ENCODE data around the gene BAD.

Gene BAD

DNA sequence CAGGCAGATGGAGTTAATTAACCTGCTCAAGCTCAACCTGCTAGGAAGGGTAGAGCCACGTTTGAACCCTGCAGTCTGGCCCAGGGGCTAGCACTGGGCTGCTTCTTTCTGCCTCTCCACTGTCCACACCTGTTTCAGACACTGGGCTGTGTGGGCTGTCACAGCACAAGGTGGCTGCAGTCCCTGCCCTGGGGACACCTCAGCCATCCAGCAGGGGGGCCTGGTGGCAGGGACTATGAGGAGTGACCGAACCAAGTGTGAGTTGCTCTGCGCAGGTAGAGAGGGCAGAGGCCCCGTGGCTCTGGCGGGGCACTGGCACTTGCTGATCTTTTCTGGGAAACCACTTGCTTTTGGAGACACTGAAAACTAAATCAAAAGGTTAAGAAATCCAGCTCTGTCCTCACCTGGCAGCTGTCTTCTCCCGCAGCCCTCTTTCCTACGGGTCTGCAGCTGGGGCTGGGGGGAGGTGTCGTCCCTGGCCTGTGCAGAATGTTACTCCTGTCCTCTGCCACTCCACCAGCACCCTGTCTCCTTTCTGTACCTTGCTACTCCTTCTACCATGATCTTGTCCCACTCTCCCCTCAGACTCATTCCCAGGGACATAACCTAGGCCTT is 5.8 kb downstream of the BAD start:
- no peak for DNase-seq (ENCODE audit: low read depth)
- H3K4me3 ChIP-seq (ENCODE audit: low read depth, low read length) = no peak overlapping the region
- TF ChIP-seq, protein P1, sequence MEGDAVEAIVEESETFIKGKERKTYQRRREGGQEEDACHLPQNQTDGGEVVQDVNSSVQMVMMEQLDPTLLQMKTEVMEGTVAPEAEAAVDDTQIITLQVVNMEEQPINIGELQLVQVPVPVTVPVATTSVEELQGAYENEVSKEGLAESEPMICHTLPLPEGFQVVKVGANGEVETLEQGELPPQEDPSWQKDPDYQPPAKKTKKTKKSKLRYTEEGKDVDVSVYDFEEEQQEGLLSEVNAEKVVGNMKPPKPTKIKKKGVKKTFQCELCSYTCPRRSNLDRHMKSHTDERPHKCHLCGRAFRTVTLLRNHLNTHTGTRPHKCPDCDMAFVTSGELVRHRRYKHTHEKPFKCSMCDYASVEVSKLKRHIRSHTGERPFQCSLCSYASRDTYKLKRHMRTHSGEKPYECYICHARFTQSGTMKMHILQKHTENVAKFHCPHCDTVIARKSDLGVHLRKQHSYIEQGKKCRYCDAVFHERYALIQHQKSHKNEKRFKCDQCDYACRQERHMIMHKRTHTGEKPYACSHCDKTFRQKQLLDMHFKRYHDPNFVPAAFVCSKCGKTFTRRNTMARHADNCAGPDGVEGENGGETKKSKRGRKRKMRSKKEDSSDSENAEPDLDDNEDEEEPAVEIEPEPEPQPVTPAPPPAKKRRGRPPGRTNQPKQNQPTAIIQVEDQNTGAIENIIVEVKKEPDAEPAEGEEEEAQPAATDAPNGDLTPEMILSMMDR (IDR thresholded peaks at IDR 0.05; ENCODE audit: control insufficient read depth, extremely low read depth, insufficient read depth) = no peak

DNA sequence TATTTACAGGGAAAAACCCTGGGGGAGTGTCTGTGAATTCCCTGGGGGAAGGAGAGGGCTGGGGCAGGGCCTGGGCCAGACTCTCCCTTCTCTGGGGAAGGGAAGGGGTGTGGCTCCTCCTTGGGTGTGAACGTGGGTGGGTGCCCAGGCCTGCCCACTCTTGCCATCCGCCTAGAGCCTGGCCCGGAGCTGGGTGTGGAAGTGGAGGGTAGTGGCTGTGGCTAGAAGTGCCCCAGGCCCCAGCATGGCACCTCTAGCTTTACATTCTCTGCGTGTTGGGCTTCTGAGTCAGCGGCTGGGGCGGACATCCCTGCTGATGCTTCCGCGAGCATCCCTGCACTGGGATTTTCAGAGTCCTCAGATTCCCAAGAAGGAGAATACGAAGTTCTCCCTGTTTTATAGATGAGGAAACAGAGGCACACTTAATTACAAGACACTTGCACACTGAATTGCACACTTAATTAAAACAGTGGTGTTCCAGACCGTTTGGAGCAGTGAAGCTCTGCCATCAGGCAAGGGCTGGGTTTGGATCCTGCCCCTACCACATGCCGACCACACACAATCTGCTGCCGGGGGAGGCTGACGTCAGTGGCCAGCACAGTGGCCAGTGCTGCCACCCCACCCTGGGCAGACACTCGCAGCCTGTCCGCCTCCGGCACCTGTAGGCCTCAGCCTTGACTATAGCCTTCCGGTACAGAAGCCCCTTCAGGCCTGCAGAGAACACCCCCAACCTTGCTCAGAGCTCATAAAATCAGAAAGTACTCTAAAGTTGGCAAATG is 7.6 kb downstream of the BAD start:
- no peak overlapping the region for H3K4me3 ChIP-seq (ENCODE audit: low read depth, low read length)
- no peak for DNase-seq (ENCODE audit: low read depth)
- TF ChIP-seq, protein P1 (IDR thresholded peaks at IDR 0.05; ENCODE audit: control insufficient read depth, extremely low read depth, insufficient read depth) = no peak

DNA sequence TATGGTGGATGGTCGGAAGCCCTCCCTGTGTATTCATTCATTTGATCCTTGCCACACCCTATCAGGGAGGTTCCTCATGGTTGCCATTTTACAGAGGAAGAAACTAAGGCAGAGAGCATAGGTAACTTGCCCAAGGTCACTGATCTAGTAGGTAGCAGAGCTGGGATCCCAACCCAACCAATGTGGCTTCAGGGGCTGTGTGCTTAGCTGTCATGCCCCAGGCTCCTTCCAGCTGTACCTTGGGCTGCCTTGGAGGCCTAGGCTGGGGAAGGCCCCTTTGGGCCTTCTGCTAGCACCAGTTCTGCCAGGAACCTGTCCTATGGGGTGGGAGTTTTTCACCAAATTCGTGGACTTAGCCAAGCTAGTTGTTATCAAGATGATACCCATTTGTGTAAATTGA is 8.6 kb downstream of the BAD start:
- no peak for DNase-seq (ENCODE audit: low read depth)
- TF ChIP-seq, protein P1 (IDR thresholded peaks at IDR 0.05; ENCODE audit: control insufficient read depth, extremely low read depth, insufficient read depth) = no peak
- no peak overlapping the region for H3K4me3 ChIP-seq (ENCODE audit: low read depth, low read length)

DNA sequence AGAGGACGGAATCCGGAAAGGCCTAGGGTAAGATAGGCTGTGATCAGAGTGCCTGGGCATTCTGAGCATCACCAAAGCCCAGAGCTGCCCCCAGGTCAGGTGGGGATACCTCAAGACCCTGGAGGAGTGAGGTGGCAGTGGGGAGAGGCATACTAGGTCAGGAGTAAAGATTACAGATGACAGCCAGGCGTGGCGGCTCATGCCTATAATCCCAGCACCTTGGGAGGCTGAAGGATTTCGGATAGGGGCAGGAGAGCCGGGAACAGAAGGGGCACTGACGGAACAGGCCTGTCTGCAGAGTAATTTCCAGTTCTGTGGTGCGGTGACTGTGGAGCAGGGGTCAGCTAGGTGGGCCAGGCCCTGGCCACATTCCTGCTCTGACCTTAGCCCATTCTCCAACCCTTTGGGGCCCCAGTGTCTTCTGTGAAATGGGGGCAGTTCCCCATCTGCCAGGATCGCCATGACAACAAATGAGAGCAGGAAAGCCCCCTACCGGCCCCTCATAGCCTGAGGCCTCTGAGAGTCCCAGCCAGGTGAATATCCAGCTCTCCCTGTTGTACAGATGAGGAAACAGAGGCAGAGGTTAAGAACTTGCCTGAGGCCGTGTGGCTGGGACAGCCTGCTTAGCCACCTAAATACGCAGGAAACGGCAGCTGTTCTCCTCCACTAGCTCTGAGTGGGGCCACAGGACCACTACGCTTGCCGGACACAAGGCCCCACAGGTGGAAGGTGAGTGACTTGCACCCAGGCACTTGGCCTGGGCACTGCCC is 9.2 kb downstream of the BAD start:
- TF ChIP-seq, protein P1 (IDR thresholded peaks at IDR 0.05; ENCODE audit: control insufficient read depth, extremely low read depth, insufficient read depth) = no peak
- no peak overlapping the region for H3K4me3 ChIP-seq (ENCODE audit: low read depth, low read length)
- DNase-seq (ENCODE audit: low read depth) = no peak

DNA sequence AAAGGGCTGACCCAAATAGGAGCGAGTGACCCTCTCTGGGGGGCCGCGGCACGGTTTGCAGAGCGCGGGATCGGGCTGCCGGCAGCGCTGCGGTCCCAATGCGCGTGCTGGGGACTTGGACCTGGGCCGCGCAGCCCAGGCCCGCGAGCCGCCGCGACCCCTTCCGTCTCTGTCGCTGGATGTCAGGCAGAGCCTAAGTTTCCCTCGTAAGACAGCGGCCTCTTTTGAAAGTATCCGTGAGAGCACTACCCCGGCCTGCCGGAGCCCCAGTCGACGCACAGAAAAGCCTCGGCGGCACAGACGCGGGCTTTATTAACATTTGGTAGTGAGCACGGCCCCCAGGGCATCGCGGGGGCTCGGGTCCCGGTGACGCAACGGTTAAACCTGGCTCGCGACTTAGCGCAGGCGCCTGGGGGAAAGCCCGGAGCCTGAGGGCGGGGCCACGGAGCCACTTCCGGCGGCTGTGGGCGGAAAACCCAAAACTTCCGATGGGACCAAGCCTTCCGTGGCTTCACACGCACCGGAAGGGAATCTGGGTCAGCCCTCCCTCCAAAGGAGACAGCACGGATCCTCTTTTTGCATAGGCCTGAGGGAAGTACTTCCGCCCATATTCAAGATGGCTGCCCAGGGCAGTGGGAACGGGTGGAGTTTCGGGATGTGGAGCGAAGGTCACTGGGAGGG is 14.8 kb downstream of the BAD start:
- DNase-seq (ENCODE audit: low read depth) = peak; percentile 100
- peak overlapping the region; percentile 59 for H3K4me3 ChIP-seq (ENCODE audit: low read depth, low read length)
- TF ChIP-seq, protein P1 (IDR thresholded peaks at IDR 0.05; ENCODE audit: control insufficient read depth, extremely low read depth, insufficient read depth) = no peak

DNA sequence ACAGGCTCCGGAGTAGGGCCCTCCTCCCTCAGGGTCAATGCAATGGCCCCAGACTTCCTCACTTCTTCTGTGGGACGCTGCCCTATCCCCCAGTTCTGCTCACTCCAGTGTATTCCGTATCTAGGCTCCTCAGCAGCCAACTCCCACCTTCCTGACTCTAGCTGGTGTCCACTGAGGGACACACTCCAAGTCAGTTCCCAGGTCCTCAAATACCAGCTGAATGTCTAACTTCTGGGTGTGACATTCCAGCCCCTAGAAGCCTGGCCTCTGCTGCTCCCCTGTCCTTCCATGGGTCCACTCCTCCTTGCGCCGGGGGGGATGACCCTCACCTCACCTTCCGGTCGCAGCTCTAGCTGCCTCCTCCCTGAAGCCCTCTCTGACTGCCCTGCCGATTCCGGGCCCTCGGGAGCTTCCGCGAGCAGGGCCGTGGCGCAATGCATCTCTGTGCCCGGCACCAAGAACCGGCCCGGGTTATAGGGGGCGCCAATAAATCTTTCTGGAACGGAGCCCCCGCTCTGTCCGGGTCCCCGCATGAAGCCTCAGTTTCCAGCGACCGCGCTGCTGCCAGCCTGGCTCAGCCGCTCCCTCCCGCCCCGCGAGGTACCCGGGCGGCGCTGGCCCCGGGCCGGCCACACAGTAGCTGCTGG is 15.4 kb downstream of the BAD start:
- no peak for DNase-seq (ENCODE audit: low read depth)
- TF ChIP-seq, protein P1 (IDR thresholded peaks at IDR 0.05; ENCODE audit: control insufficient read depth, extremely low read depth, insufficient read depth) = no peak
- peak overlapping the region; percentile 59 for H3K4me3 ChIP-seq (ENCODE audit: low read depth, low read length)
